Dendritic cell treated with granulocyte-macrophage colony-stimulating factor and Interleukin-4, amounts not matched to agents 40 ng/mL and 50 ng/mL, for 4 days (primary cell): ENCODE results near the gene MRPL32.

Experiments used
- H3K27ac Mint-ChIP-seq: one replicate; pipeline ENCODE4 v1.8.0; 2022; ENCODE audit warnings: mild to moderate bottlenecking, mixed read lengths
- H3K27me3 Mint-ChIP-seq: one replicate; pipeline ENCODE4 v1.8.0; 2022; ENCODE audit warnings: mild to moderate bottlenecking, mixed read lengths
- H3K36me3 Mint-ChIP-seq: one replicate; pipeline ENCODE4 v1.8.0; 2022; ENCODE audit warnings: low read depth, mixed read lengths
- H3K4me1 Mint-ChIP-seq: one replicate; pipeline ENCODE4 v1.8.0; 2022; ENCODE audit warnings: low read depth, mixed read lengths
- H3K4me3 Mint-ChIP-seq: one replicate; pipeline ENCODE4 v1.8.0; 2022; ENCODE audit warnings: mild to moderate bottlenecking, moderate library complexity, mixed read lengths
- H3K9me3 Mint-ChIP-seq: one replicate; pipeline ENCODE4 v1.8.0; 2022; ENCODE audit warnings: mixed read lengths
- intact Hi-C: fragments of 100-400 bp; cut with micrococcal nuclease; formaldehyde crosslinking; loops from one replicate; pipeline ENCODE4 v1.15.0; 2022

MRPL32 gene

GRCh38 chr7:42913591-42913990, 18.6 kb upstream of the MRPL32 start:
- H3K36me3 Mint-ChIP-seq = peaks cover 48% of the 10 kb centered on the region
- H3K27me3 Mint-ChIP-seq = no peaks in the 10 kb centered on the region
- H3K4me1 Mint-ChIP-seq = peaks cover 57% of the 10 kb centered on the region
- H3K4me3 Mint-ChIP-seq = no peak overlapping the region
- intact Hi-C loops = no loop called here
- H3K27ac Mint-ChIP-seq = peak overlapping the region; percentile 58
- H3K9me3 Mint-ChIP-seq = no peaks in the 10 kb centered on the region

- Mint-ChIP-seq H3K27me3 (no peaks in the 10 kb centered on the region), H3K4me3 (no peak overlapping the region), H3K4me1 (peaks cover 57% of the 10 kb centered on the region)
Measured at GRCh38 chr7:42914009-42914408, 18.2 kb upstream of the MRPL32 start.

GRCh38 chr7:42914421-42915045, 17.6 kb upstream of the MRPL32 start:
- Mint-ChIP-seq H3K36me3 (peaks cover 57% of the 10 kb centered on the region), H3K27ac (peak overlapping the region; percentile 58), H3K9me3 (no peaks in the 10 kb centered on the region), H3K4me3 (no peak overlapping the region), H3K27me3 (no peaks in the 10 kb centered on the region), H3K4me1 (peaks cover 57% of the 10 kb centered on the region)
- intact Hi-C loops = no loop called here

More at GRCh38 chr7:42914009-42914408, 18.2 kb upstream of the MRPL32 start:
- Mint-ChIP-seq H3K27ac (peak overlapping the region; percentile 58), H3K36me3 (peaks cover 52% of the 10 kb centered on the region), H3K9me3 (no peaks in the 10 kb centered on the region)
- intact Hi-C loops = no loop called here

GRCh38 chr7:42915356-42915755, 16.8 kb upstream of the MRPL32 start:
- H3K9me3 Mint-ChIP-seq = no peaks in the 10 kb centered on the region
- H3K36me3 Mint-ChIP-seq = peaks cover 61% of the 10 kb centered on the region
- no peaks in the 10 kb centered on the region for H3K27me3 Mint-ChIP-seq
- H3K4me1 Mint-ChIP-seq = peaks cover 56% of the 10 kb centered on the region
- no peak overlapping the region for H3K27ac Mint-ChIP-seq
- intact Hi-C loops = no loop called here
- no peak overlapping the region for H3K4me3 Mint-ChIP-seq

GRCh38 chr7:42922017-42922753, 10.0 kb upstream of the MRPL32 start:
- Mint-ChIP-seq H3K4me1 (no peaks in the 10 kb centered on the region), H3K36me3 (peaks cover 86% of the 10 kb centered on the region), H3K4me3 (no peak overlapping the region), H3K9me3 (no peaks in the 10 kb centered on the region), H3K27me3 (no peaks in the 10 kb centered on the region), H3K27ac (no peak overlapping the region)
- intact Hi-C loops = loop anchor here (1.0 kb wide), 1 partner anchor 8 kb away; no protein-coding TSS in a partner anchor

GRCh38 chr7:42924223-42924838, 7.8 kb upstream of the MRPL32 start:
- peaks cover 7% of the 10 kb centered on the region for H3K4me1 Mint-ChIP-seq
- no peak overlapping the region for H3K27ac Mint-ChIP-seq
- no peaks in the 10 kb centered on the region for H3K9me3 Mint-ChIP-seq
- intact Hi-C loops = no loop called here
- no peak overlapping the region for H3K4me3 Mint-ChIP-seq
- no peaks in the 10 kb centered on the region for H3K27me3 Mint-ChIP-seq
- peaks cover 66% of the 10 kb centered on the region for H3K36me3 Mint-ChIP-seq

- peaks cover 53% of the 10 kb centered on the region for H3K36me3 Mint-ChIP-seq
- no peak overlapping the region for H3K27ac Mint-ChIP-seq
- no peaks in the 10 kb centered on the region for H3K27me3 Mint-ChIP-seq
- H3K4me3 Mint-ChIP-seq = no peak overlapping the region
- intact Hi-C loops = no loop called here
- no peaks in the 10 kb centered on the region for H3K9me3 Mint-ChIP-seq
- H3K4me1 Mint-ChIP-seq = peaks cover 20% of the 10 kb centered on the region
Measured at GRCh38 chr7:42925630-42926029, 6.5 kb upstream of the MRPL32 start.

- no peaks in the 10 kb centered on the region for H3K27me3 Mint-ChIP-seq
- H3K4me1 Mint-ChIP-seq = peaks cover 26% of the 10 kb centered on the region
- no peaks in the 10 kb centered on the region for H3K9me3 Mint-ChIP-seq
- H3K4me3 Mint-ChIP-seq = no peak overlapping the region
- no peak overlapping the region for H3K27ac Mint-ChIP-seq
- intact Hi-C loops = no loop called here
- H3K36me3 Mint-ChIP-seq = peaks cover 47% of the 10 kb centered on the region
Measured at GRCh38 chr7:42926204-42926603, 6.0 kb upstream of the MRPL32 start.

GRCh38 chr7:42928754-42929153, 3.4 kb upstream of the MRPL32 start:
- H3K9me3 Mint-ChIP-seq = no peaks in the 10 kb centered on the region
- H3K4me1 Mint-ChIP-seq = peaks cover 28% of the 10 kb centered on the region
- intact Hi-C loops = no loop called here
- H3K27me3 Mint-ChIP-seq = no peaks in the 10 kb centered on the region
- H3K27ac Mint-ChIP-seq = no peak overlapping the region
- no peak overlapping the region for H3K4me3 Mint-ChIP-seq
- peaks cover 36% of the 10 kb centered on the region for H3K36me3 Mint-ChIP-seq

- no peak overlapping the region for H3K4me3 Mint-ChIP-seq
- no peak overlapping the region for H3K27ac Mint-ChIP-seq
- no peaks in the 10 kb centered on the region for H3K27me3 Mint-ChIP-seq
- peaks cover 35% of the 10 kb centered on the region for H3K4me1 Mint-ChIP-seq
- peaks cover 29% of the 10 kb centered on the region for H3K36me3 Mint-ChIP-seq
- intact Hi-C loops = no loop called here
- no peaks in the 10 kb centered on the region for H3K9me3 Mint-ChIP-seq
Measured at GRCh38 chr7:42929449-42929848, 2.7 kb upstream of the MRPL32 start.

- peaks cover 35% of the 10 kb centered on the region for H3K4me1 Mint-ChIP-seq
- peak overlapping the region; percentile 95 for H3K27ac Mint-ChIP-seq
- no peaks in the 10 kb centered on the region for H3K27me3 Mint-ChIP-seq
- H3K4me3 Mint-ChIP-seq = peak overlapping the region; percentile 99
- H3K36me3 Mint-ChIP-seq = peaks cover 25% of the 10 kb centered on the region
- intact Hi-C loops = loop anchor here (1.0 to 10.0 kb wide), 2 partner anchors 9 to 794 kb away; partner anchors contain the start of gene COA1
- H3K9me3 Mint-ChIP-seq = no peaks in the 10 kb centered on the region
Measured at GRCh38 chr7:42930889-42931288, 1.3 kb upstream of the MRPL32 start.

GRCh38 chr7:42931447-42931833, 736 bp upstream of the MRPL32 start:
- Mint-ChIP-seq H3K27ac (peak overlapping the region; percentile 95), H3K4me3 (peak overlapping the region; percentile 99), H3K4me1 (peaks cover 35% of the 10 kb centered on the region), H3K9me3 (no peaks in the 10 kb centered on the region), H3K27me3 (no peaks in the 10 kb centered on the region), H3K36me3 (peaks cover 29% of the 10 kb centered on the region)
- intact Hi-C loops = loop anchor here (10.0 kb wide), 1 partner anchor 793 kb away; the partner anchor contains the start of gene COA1

GRCh38 chr7:42932811-42933591, 825 bp downstream of the MRPL32 start:
- Mint-ChIP-seq H3K9me3 (no peaks in the 10 kb centered on the region), H3K4me1 (peaks cover 35% of the 10 kb centered on the region), H3K4me3 (peak overlapping the region; percentile 99), H3K27me3 (no peaks in the 10 kb centered on the region), H3K36me3 (peaks cover 40% of the 10 kb centered on the region), H3K27ac (peak overlapping the region; percentile 95)
- intact Hi-C loops = loop anchor here (1.0 to 10.0 kb wide), 2 partner anchors 21 to 792 kb away; partner anchors contain the start of genes C7orf25 and COA1
